Pancreas (tissue), 10 donors: ENCODE results near the gene PPP2R3C. TPM values are rescaled to one million over a fixed set of nuclear protein-coding genes. Genes with fewer than 3 reads are reported as not detected.

Source experiments
- ATAC-seq, 4 donors: fragments of 200-7000 bp; cut with Tn5 transposase; one replicate each; pipeline versions ENCODE4 v1.8.0 to v1.9.1; 2020; ENCODE audit warnings: mild to moderate bottlenecking in 4 of 4, moderate library complexity in 4 of 4
- DNase-seq, 6 donors: peaks; one replicate each; pipeline ENCODE4 v3.0.0-alpha.2; 2020
- FAIRE-seq: peaks from 2 replicates; lab custom pipeline; 2012; peaks lifted over from hg19 to GRCh38; lab: Jason Lieb, UNC
- H3K27ac ChIP-seq, 4 donors: fragments of 200-600 bp; sonication (generic); 1 replicate in 3 of 4; 2 replicates in 1 of 4; pipeline versions ENCODE4 v1.5.0 to v1.8.0; 2020
- H3K27me3 ChIP-seq, 4 donors: fragments of 200-600 bp; one replicate each; pipeline ENCODE4 v1.8.0; 2021
- H3K36me3 ChIP-seq, 3 donors: fragments of 200-600 bp; sonication (generic) in 1 of 3; one replicate each; pipeline versions ENCODE4 v1.5.0 to v1.8.0; 2020 to 2021
- H3K4me1 ChIP-seq, 3 donors: fragments of 200-600 bp; one replicate each; pipeline ENCODE4 v1.8.0; 2021
- H3K4me3 ChIP-seq, 4 donors: fragments of 200-600 bp; sonication (generic) in 2 of 4; one replicate each; pipeline versions ENCODE4 v1.5.0 to v1.8.0; 2020 to 2021
- H3K9me3 ChIP-seq, 4 donors: fragments of 200-600 bp; one replicate each; pipeline ENCODE4 v1.8.0; 2021
- WGBS, 2 donors: extraction: QIAGEN DNeasy Blood & Tissue Kit; methylation state at CpG; one replicate each; pipeline ENCODE4 v1.1.7; 2013; 5-methylcytosine and 5-hydroxymethylcytosine counted together
- intact Hi-C, 3 donors: fragments of 100-400 bp; cut with DNase I; formaldehyde crosslinking; loops; one replicate each; pipeline versions ENCODE4 v1.11.1 to v1.14.2; 2022
- polyA plus RNA-seq, 2 donors: library from polyadenylated mRNA; stranded (reverse); fragments of 200-250 nt; gene quantifications; one replicate each; pipeline ENCODE4 v1.2.3, GENCODE V29; 2013
- total RNA-seq, 6 donors: library from RNA; stranded (reverse); fragmentation: NEBNext Ultra II Directional in 4 of 6; extraction: Animal tissue kit (Norgen Biotek cat#: 25700) in 4 of 6; gene quantifications; one replicate each; pipeline versions ENCODE4 v1.2.1 to v1.2.4, GENCODE V29; 2021 to 2023
- TF ChIP-seq, protein P1 (sequence below), 4 donors: fragments of 200-600 bp; sonication (generic) in 3 of 4; IDR thresholded peaks; one replicate each; pipeline versions ENCODE4 v1.5.0 to v1.8.0; 2021; ENCODE audit warnings: antibody characterized with exemption in 4 of 4
- donor health status: healthy with polysubstance abuse.
- donor health status: DM: no; HTN: no; CAD: no; lungs with moderate emphysema.
- donor health status: DM: no; HTN: no; CAD: no.
- donor health status: control.
- donor health status: control.
- donor health status: Bipolar disorder and iron deficiency.
- donor health status: DM: yes; HTN: yes; CAD: no.
- donor health status: DM: no; HTN: no; CAD: no.
- donor health status: DM: no; HTN: no; CAD: no.
- donor health status: DM: yes; HTN: yes; CAD: no.

PPP2R3C gene
- total and polyA plus RNA-seq, 8 donors: 6.0 to 18.0 (median 8.3) TPM

DNA sequence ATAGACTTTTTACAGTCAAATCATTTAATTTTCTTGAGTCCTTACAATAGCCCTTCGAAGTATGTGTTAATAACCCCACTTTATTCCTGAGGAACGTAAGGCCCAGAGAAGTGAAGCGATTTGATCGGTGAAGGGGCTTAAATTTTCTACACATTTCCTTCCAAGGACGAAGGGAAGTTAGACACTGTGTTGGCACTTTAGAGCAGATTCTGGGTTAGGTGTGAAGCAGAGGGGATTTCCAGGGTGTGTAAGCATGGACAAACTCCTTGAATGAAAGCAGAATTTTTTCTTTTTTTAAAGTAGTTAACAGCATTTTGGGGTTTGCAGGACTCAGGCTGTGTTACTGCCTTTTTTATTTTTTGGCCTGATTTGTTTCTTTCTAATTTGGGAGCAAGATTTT lies 39.4 kb upstream of the PPP2R3C start:
- FAIRE-seq (no peak), ATAC-seq (peak in 2 of 4 donors; percentile 55 to 56), DNase-seq (no peak)
- Histone ChIP-seq H3K9me3 (no peaks in the 10 kb centered on the region), H3K27me3 (no peaks in the 10 kb centered on the region), H3K4me1 (peaks cover 0 to 22% (median 9%) of the 10 kb centered on the region in 3 donors), H3K36me3 (no peaks in the 10 kb centered on the region), H3K27ac (no peak overlapping the region), H3K4me3 (no peak overlapping the region)
- TF ChIP-seq, protein P1, sequence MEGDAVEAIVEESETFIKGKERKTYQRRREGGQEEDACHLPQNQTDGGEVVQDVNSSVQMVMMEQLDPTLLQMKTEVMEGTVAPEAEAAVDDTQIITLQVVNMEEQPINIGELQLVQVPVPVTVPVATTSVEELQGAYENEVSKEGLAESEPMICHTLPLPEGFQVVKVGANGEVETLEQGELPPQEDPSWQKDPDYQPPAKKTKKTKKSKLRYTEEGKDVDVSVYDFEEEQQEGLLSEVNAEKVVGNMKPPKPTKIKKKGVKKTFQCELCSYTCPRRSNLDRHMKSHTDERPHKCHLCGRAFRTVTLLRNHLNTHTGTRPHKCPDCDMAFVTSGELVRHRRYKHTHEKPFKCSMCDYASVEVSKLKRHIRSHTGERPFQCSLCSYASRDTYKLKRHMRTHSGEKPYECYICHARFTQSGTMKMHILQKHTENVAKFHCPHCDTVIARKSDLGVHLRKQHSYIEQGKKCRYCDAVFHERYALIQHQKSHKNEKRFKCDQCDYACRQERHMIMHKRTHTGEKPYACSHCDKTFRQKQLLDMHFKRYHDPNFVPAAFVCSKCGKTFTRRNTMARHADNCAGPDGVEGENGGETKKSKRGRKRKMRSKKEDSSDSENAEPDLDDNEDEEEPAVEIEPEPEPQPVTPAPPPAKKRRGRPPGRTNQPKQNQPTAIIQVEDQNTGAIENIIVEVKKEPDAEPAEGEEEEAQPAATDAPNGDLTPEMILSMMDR (IDR thresholded peaks at IDR 0.05): no peak
- WGBS, 2 donors: 86 to 87% methylated on average over 5 of the region's 5 CpGs
- intact Hi-C loops: no loop called here

DNA sequence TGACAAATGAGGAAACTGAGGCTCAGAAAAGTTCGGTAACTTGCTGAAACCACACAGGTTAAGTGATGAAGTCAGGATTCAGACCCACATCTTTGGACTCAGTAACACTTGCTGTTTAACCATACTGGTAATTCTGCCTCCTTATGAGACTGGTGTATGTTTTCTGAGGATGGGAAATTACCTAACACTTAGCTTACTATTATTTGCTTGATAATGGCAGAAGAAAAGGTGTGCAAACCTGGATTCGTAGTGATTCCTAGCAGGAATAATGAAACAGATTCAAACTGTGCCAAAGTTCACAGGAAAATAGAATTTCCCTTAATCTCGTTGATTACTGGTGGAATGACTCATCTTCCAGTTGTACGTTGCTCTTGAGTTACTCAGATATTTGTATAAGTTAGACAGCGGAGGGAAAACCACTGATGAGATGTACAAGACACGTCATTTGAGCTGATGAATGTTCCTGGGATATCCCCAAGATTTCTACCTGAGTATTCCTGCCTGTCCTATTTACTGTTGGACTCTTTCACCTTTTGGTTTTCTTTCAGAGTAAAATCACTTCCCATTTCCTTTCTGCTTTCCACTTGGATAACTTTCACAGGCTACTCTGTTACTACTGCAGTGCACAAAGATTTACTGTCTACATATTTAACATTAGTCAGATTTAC lies 38.1 kb upstream of the PPP2R3C start:
- peak overlapping the region in 2 of 4 donors; percentile 14 to 45 for H3K27ac ChIP-seq
- FAIRE-seq: no peak
- intact Hi-C loops: no loop called here
- H3K27me3 ChIP-seq: no peaks in the 10 kb centered on the region
- no peak overlapping the region for H3K4me3 ChIP-seq
- ATAC-seq: peak; percentile 57 to 88 (median 72)
- no peaks in the 10 kb centered on the region for H3K36me3 ChIP-seq
- peaks cover 5 to 30% (median 9%) of the 10 kb centered on the region in 3 donors for H3K4me1 ChIP-seq
- TF ChIP-seq, protein P1 (IDR thresholded peaks at IDR 0.05): no peak
- H3K9me3 ChIP-seq: no peaks in the 10 kb centered on the region
- WGBS, 2 donors: 51 to 58% methylated on average over 6 of the region's 6 CpGs
- DNase-seq: no peak

- Histone ChIP-seq H3K36me3 (no peaks in the 10 kb centered on the region), H3K9me3 (no peaks in the 10 kb centered on the region), H3K4me1 (peaks cover 5 to 30% (median 9%) of the 10 kb centered on the region in 3 donors), H3K27ac (peak overlapping the region in 1 of 4 donors; percentile 14), H3K27me3 (no peaks in the 10 kb centered on the region), H3K4me3 (no peak overlapping the region)
- WGBS, 2 donors: 79 to 80% methylated on average over 8 of the region's 8 CpGs
- TF ChIP-seq, protein P1 (IDR thresholded peaks at IDR 0.05): no peak
- ATAC-seq (peak in 1 of 4 donors; percentile 25), FAIRE-seq (no peak), DNase-seq (no peak)
- intact Hi-C loops: no loop called here
Observed at GRCh38 chr14:35158951-35159653, 37.3 kb upstream of the PPP2R3C start.

GRCh38 chr14:35158491-35158890 lies 36.7 kb upstream of the PPP2R3C start:
- Histone ChIP-seq H3K27ac (no peak overlapping the region), H3K4me3 (no peak overlapping the region), H3K9me3 (no peaks in the 10 kb centered on the region), H3K27me3 (no peaks in the 10 kb centered on the region), H3K4me1 (peaks cover 5 to 30% (median 9%) of the 10 kb centered on the region in 3 donors), H3K36me3 (no peaks in the 10 kb centered on the region)
- WGBS, 2 donors: 92 to 96% methylated on average over 2 of the region's 2 CpGs
- DNase-seq (no peak), ATAC-seq (no peak), FAIRE-seq (no peak)
- TF ChIP-seq, protein P1 (IDR thresholded peaks at IDR 0.05): no peak
- intact Hi-C loops: no loop called here
